H9 (cell line): ENCODE results near the gene RAB6A. TPM values are rescaled to one million over a fixed set of nuclear protein-coding genes. Genes with fewer than 3 reads are reported as not detected.

Experiments
- DNase-seq: peaks from one replicate; pipeline ENCODE4 v3.0.0-alpha.2; 2017
- H2AFZ ChIP-seq: one replicate; pipeline ENCODE4 v1.6.1; 2013; ENCODE audit warnings: mild to moderate bottlenecking, low read length, control low read depth, moderate library complexity
- H2AK5ac ChIP-seq: 2 replicates; pipeline ENCODE4 v1.6.1; 2013; ENCODE audit warnings: low read length, control low read depth, mixed read lengths; ENCODE audit not compliant: insufficient read length
- H2BK120ac ChIP-seq: one replicate; pipeline ENCODE4 v1.6.1; 2013; ENCODE audit warnings: low read depth, mild to moderate bottlenecking, low read length, control low read depth, inconsistent platforms; ENCODE audit not compliant: poor library complexity, severe bottlenecking
- H2BK12ac ChIP-seq: 2 replicates; pipeline ENCODE4 v1.6.1; 2013; ENCODE audit warnings: low read length, control low read depth, mixed read lengths, low read depth; ENCODE audit not compliant: insufficient read length
- H2BK15ac ChIP-seq: 2 replicates; pipeline ENCODE4 v1.6.1; 2013; ENCODE audit warnings: low read depth, low read length, control low read depth
- H2BK20ac ChIP-seq: one replicate; pipeline ENCODE4 v1.6.1; 2013; ENCODE audit warnings: low read depth, mild to moderate bottlenecking, low read length, control low read depth, inconsistent platforms; ENCODE audit not compliant: poor library complexity, severe bottlenecking
- H2BK5ac ChIP-seq: 2 replicates; pipeline ENCODE4 v1.6.1; 2013; ENCODE audit warnings: low read length, control low read depth, mixed read lengths; ENCODE audit not compliant: insufficient read length
- H3K14ac ChIP-seq: 2 replicates; pipeline ENCODE4 v1.6.1; 2013; ENCODE audit warnings: low read length, control low read depth; ENCODE audit not compliant: insufficient read depth
- H3K18ac ChIP-seq: 2 replicates; pipeline ENCODE4 v1.6.1; 2013; ENCODE audit warnings: low read depth, mild to moderate bottlenecking, mixed read lengths, low read length, control low read depth; ENCODE audit not compliant: insufficient read length
- H3K23ac ChIP-seq: 2 replicates; pipeline ENCODE4 v1.6.1; 2013; ENCODE audit warnings: low read length, control low read depth, mixed read lengths, low read depth; ENCODE audit not compliant: insufficient read length
- H3K23me2 ChIP-seq: 2 replicates; pipeline ENCODE4 v1.6.1; 2013; ENCODE audit warnings: low read depth, mild to moderate bottlenecking, mixed read lengths, low read length, control low read depth; ENCODE audit not compliant: insufficient read length, poor library complexity, severe bottlenecking
- H3K27ac ChIP-seq: 2 replicates; pipeline ENCODE4 v1.5.1; 2013; ENCODE audit warnings: low read length, control low read depth, mixed read lengths, low read depth; ENCODE audit not compliant: insufficient read length
- H3K27me3 ChIP-seq: 2 replicates; pipeline ENCODE4 v1.6.1; 2013; ENCODE audit warnings: low read length, control low read depth, inconsistent platforms; ENCODE audit not compliant: insufficient read depth
- H3K4ac ChIP-seq: 2 replicates; pipeline ENCODE4 v1.6.1; 2013; ENCODE audit warnings: low read depth, mild to moderate bottlenecking, control low read depth, inconsistent platforms, low read length, moderate library complexity
- H3K4me1 ChIP-seq: 2 replicates; pipeline ENCODE4 v1.6.1; 2013; ENCODE audit warnings: low read length, control low read depth, inconsistent platforms; ENCODE audit not compliant: insufficient read depth
- H3K4me2 ChIP-seq: 2 replicates; pipeline ENCODE4 v1.6.1; 2013; ENCODE audit warnings: low read length, control low read depth, mixed read lengths; ENCODE audit not compliant: insufficient read length, insufficient read depth
- H3K56ac ChIP-seq: 2 replicates; pipeline ENCODE4 v1.6.1; 2013; ENCODE audit warnings: low read depth, mild to moderate bottlenecking, mixed read lengths, low read length, control low read depth; ENCODE audit not compliant: insufficient read length
- H3K79me1 ChIP-seq: 2 replicates; pipeline ENCODE4 v1.6.1; 2013; ENCODE audit warnings: low read depth, mild to moderate bottlenecking, moderate library complexity, low read length, control low read depth, inconsistent platforms; ENCODE audit not compliant: insufficient read depth, poor library complexity, severe bottlenecking
- H3K79me2 ChIP-seq: 2 replicates; pipeline ENCODE4 v1.6.1; 2013; ENCODE audit warnings: low read length, control low read depth, inconsistent platforms; ENCODE audit not compliant: insufficient read depth
- H3K9ac ChIP-seq: 2 replicates; pipeline ENCODE4 v1.6.1; 2013; ENCODE audit warnings: low read length, control low read depth, mixed read lengths; ENCODE audit not compliant: insufficient read length; ENCODE audit errors: extremely low read depth
- H3K9me3 ChIP-seq: one replicate; pipeline ENCODE4 v1.6.1; 2013; ENCODE audit warnings: low read depth, low read length, inconsistent platforms; ENCODE audit not compliant: control insufficient read depth
- H3T11ph ChIP-seq: one replicate; pipeline ENCODE4 v1.6.1; 2013; ENCODE audit warnings: mild to moderate bottlenecking, low read length, control low read depth, inconsistent platforms
- H4K20me1 ChIP-seq: one replicate; pipeline ENCODE4 v1.6.1; 2013; ENCODE audit not compliant: control insufficient read depth, insufficient read length, insufficient read depth
- H4K5ac ChIP-seq: 2 replicates; pipeline ENCODE4 v1.6.1; 2013; ENCODE audit warnings: low read depth, mild to moderate bottlenecking, mixed read lengths, low read length, control low read depth; ENCODE audit not compliant: insufficient read length
- H4K8ac ChIP-seq: replicated peaks from 2 replicates; pipeline ENCODE4 v1.6.1; 2013; ENCODE audit warnings: low read length, control low read depth, mixed read lengths, low read depth; ENCODE audit not compliant: insufficient read length
- H4K91ac ChIP-seq: 2 replicates; pipeline ENCODE4 v1.6.1; 2013; ENCODE audit warnings: low read depth, mild to moderate bottlenecking, moderate library complexity, mixed read lengths, low read length, control low read depth; ENCODE audit not compliant: insufficient read length
- H3K27ac Mint-ChIP-seq, 3 experiments: 2 replicates in 2 of 3; 3 replicates in 1 of 3; pipeline ENCODE4 v1.8.0; 2020 to 2021; ENCODE audit warnings: mixed read lengths in 3 of 3, mild to moderate bottlenecking in 1 of 3, moderate library complexity in 1 of 3
- H3K27me3 Mint-ChIP-seq: 2 replicates; pipeline ENCODE4 v1.8.0; 2021; ENCODE audit warnings: low read depth, mild to moderate bottlenecking, moderate library complexity, mixed read lengths
- H3K36me3 Mint-ChIP-seq, 3 experiments: 2 replicates in 2 of 3; 3 replicates in 1 of 3; pipeline ENCODE4 v1.8.0; 2020 to 2021; ENCODE audit warnings: low read depth in 3 of 3, mixed read lengths in 3 of 3; ENCODE audit not compliant: insufficient read depth in 1 of 3
- H3K4me1 Mint-ChIP-seq, 2 experiments: 2 replicates each; pipeline ENCODE4 v1.8.0; 2020; ENCODE audit warnings: mixed read lengths in 2 of 2
- H3K4me3 Mint-ChIP-seq, 2 experiments: 2 replicates in 1 of 2; 3 replicates in 1 of 2; pipeline ENCODE4 v1.8.0; 2020 to 2021; ENCODE audit warnings: mild to moderate bottlenecking in 2 of 2, mixed read lengths in 2 of 2, moderate library complexity in 1 of 2
- H3K9me3 Mint-ChIP-seq, 2 experiments: 2 replicates in 1 of 2; 3 replicates in 1 of 2; pipeline ENCODE4 v1.8.0; 2020; ENCODE audit warnings: mild to moderate bottlenecking in 2 of 2, mixed read lengths in 2 of 2, moderate library complexity in 1 of 2
- WGBS: extraction: QIAGEN DNeasy Blood & Tissue Kit; methylation state at CpG from one replicate; pipeline ENCODE4 v1.1.7; 2013; ENCODE audit warnings: missing lambda C conversion rate, low lambda C conversion rate, mixed read lengths; ENCODE audit not compliant: insufficient read length; ENCODE audit errors: extremely low coverage; 5-methylcytosine and 5-hydroxymethylcytosine counted together
- long read RNA-seq: library from polyadenylated mRNA; unstranded; transcript quantifications from one replicate; pipeline ENCODE4 v2.0.0, GENCODE V29; 2020
- total RNA-seq: library from RNA; stranded (reverse); gene quantifications from 2 replicates; pipeline ENCODE4 v1.2.1, GENCODE V29; 2021
- TF ChIP-seq, protein P1 (sequence below): fragments of 200-600 bp; sonication (generic); conservative IDR thresholded peaks from 3 replicates; pipeline ENCODE4 v1.8.0; 2021; ENCODE audit warnings: antibody characterized with exemption, mild to moderate bottlenecking

RAB6A gene
- 72.8 and 74.4 TPM in 2 replicates for total RNA-seq
- long read RNA-seq, transcript RAB6A-201 (8 exons, 3,389 nt), result major isoform, 84 of 195 reads
- long read RNA-seq, transcript RAB6A-202 (8 exons, 3,085 nt), result minor isoform, 65 of 195 reads
- long read RNA-seq, partial matches to known transcripts, result 7 of 195 reads
- long read RNA-seq, other reads (novel, unspliced or antisense), result 35 of 195 reads

DNA sequence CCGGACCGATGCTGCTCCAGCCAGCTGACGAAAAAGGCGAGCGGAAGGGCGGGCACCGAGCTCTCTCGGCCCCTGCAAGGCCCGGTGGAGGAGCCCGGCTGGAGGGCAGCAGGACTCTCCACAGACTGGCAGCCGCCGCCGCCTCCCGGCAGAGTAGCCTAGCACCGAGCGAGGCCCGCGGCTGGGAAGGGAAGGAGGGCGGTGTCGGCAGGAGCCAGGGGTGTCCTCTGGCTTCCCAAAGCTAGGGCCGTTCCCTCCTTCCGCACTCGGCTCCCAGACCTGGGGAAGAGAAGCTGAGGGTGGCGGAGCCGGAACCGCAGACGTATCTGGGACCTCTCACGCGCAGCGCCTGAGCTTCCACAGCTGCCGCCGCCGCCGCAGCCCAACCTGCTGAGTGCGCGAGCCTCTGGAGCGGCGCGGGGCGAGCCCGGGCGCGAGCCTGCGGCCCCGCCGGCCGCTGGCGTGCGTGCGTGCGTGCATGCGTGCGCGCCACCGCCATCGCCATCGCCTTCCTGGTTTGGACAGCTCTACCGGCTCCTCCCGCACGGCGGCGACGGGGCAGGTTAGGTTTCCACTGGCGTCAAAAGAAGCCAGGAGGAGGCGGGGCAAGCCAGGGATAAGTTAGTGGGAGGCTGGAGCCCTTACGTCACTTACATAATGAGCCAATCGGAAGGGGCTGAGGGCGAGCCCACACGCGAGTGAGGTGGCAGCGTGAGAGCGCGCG, at the start of gene RAB6A:
TSS of gene RAB6A (minus strand) at position 396 of the 724 bp plus-strand sequence. CDS start 439 bp downstream, outside the sequence.
- peak within 1 kb of the TSS; percentile 50 for H2AFZ ChIP-seq

More for the DNA sequence above, at the start of gene RAB6A:
- no peak within 1 kb of the TSS for H2BK12ac ChIP-seq
- no peak within 1 kb of the TSS for H3K56ac ChIP-seq
- Mint-ChIP-seq H3K4me3 (peak within 1 kb of the TSS; percentile 90 to 99), H3K27ac (peak within 1 kb of the TSS; percentile 95 to 98 (median 98)), H3K4me1 (peaks cover 25 to 31% of the 10 kb centered on the region in 2 experiments), H3K27me3 (peaks cover 4% of the 10 kb centered on the region; the same call in 1 of the 2 replicates), H3K36me3 (peaks cover 0 to 4% (median 4%) of the 10 kb centered on the region in 3 experiments; a peak in 2 of 7 replicates), H3K9me3 (no peaks in the 10 kb centered on the region; a peak in 1 of 5 replicates)
- H3K23me2 ChIP-seq, result peaks cover 4% of the 10 kb centered on the region
- no peaks in the 10 kb centered on the region for H3K27me3 ChIP-seq
- peak within 1 kb of the TSS; percentile 75 for H3K9ac ChIP-seq
- TF ChIP-seq, protein P1, sequence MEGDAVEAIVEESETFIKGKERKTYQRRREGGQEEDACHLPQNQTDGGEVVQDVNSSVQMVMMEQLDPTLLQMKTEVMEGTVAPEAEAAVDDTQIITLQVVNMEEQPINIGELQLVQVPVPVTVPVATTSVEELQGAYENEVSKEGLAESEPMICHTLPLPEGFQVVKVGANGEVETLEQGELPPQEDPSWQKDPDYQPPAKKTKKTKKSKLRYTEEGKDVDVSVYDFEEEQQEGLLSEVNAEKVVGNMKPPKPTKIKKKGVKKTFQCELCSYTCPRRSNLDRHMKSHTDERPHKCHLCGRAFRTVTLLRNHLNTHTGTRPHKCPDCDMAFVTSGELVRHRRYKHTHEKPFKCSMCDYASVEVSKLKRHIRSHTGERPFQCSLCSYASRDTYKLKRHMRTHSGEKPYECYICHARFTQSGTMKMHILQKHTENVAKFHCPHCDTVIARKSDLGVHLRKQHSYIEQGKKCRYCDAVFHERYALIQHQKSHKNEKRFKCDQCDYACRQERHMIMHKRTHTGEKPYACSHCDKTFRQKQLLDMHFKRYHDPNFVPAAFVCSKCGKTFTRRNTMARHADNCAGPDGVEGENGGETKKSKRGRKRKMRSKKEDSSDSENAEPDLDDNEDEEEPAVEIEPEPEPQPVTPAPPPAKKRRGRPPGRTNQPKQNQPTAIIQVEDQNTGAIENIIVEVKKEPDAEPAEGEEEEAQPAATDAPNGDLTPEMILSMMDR, result peak; percentile 34; the same call in 2 of the 3 replicates
- no CpG with 5 or more reads among the region's 74 CpGs for WGBS
- no peak within 1 kb of the TSS for H4K91ac ChIP-seq
- H2BK20ac ChIP-seq, result no peak within 1 kb of the TSS
- peaks cover 19% of the 10 kb centered on the region; the same call in 1 of the 2 replicates for H3K79me2 ChIP-seq
- H3K4me2 ChIP-seq, result peak within 1 kb of the TSS; percentile 98
- no peak within 1 kb of the TSS for H2BK120ac ChIP-seq
- DNase-seq, result peak; percentile 99
- no peak within 1 kb of the TSS for H3K23ac ChIP-seq
- H3K4ac ChIP-seq, result no peak within 1 kb of the TSS
- H3K27ac ChIP-seq, result no peak within 1 kb of the TSS
- H4K20me1 ChIP-seq, result no peaks in the 10 kb centered on the region
- no peak within 1 kb of the TSS for H3T11ph ChIP-seq
- no peaks in the 10 kb centered on the region for H3K9me3 ChIP-seq
- no peak within 1 kb of the TSS for H2BK15ac ChIP-seq
- H2BK5ac ChIP-seq, result no peak within 1 kb of the TSS
- peak within 1 kb of the TSS; percentile 90 for H3K14ac ChIP-seq
- peaks cover 4% of the 10 kb centered on the region for H3K79me1 ChIP-seq
- no peaks in the 10 kb centered on the region for H3K4me1 ChIP-seq
- H4K8ac ChIP-seq, result no peak within 1 kb of the TSS
- H2AK5ac ChIP-seq, result no peak within 1 kb of the TSS
- H4K5ac ChIP-seq, result no peak within 1 kb of the TSS
- peak within 1 kb of the TSS; percentile 66 for H3K18ac ChIP-seq
